CD4-positive, alpha-beta T cell treated with Interleukin-10 for 1 hour (primary cell): ENCODE results near the gene BLVRB.
A peak's percentile ranks its signal among the peaks of the same experiment; 100 is the strongest.

Experiments used
- DNase-seq: peaks from one replicate; pipeline ENCODE4 v3.0.0-alpha.2; 2020

BLVRB gene

DNA sequence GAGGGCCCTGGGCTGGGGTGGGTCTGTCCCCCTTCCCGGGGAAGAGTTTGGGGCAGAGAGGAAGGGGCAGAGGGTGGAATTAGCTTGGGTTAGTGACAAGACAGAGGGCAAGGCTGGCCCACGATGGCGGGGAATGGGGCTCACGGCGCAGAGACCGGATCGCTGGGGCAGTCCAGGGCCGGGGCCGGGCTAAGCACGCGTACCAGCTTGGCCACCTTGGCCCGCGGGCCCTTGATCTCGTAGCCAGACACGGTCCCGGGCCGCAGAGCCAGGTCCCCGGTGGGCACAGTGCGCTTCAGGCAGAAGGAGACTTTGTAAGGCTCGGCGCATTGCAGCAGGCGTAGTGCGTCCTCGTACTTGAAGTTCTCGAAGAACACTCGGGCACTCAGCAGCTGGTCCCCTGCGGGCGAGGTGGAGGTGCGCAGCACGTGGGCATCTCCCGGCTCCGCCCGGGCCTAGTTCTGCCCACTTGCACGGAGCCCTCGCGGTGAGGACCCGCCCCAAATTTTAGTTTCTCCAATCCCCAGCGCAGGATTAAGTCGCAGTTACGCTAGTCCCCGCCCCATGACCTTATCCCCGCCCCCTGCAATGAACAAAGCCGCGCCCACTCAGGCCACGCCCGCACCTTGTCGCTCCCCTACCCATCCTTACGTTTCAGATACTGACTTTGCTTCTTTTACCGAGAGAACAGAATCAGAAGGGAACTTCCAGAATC lies 67.0 kb downstream of the BLVRB start:
- peak; percentile 82 for DNase-seq
